ENCODE measurements around the gene CEP135.

- no peak for TF ChIP-seq CTCF (IDR thresholded peaks at IDR 0.05; ENCODE audit: extremely low read depth in 1 of 2, insufficient read depth in 1 of 2, low read depth in 1 of 2, low read length in 2 of 2)
- no peak for TF ChIP-seq MYC (IDR thresholded peaks at IDR 0.05; ENCODE audit: low read depth, low read length)
- TF ChIP-seq POLR2A (IDR thresholded peaks at IDR 0.05; ENCODE audit: low read depth, low read length): no peak
- TF ChIP-seq POLR2AphosphoS5 (IDR thresholded peaks at IDR 0.05; ENCODE audit: insufficient read depth, low read depth, low read length): no peak
These were observed 22.1 kb upstream of the CEP135 start for GRCh38 chr4:55926610-55927009.
